NCI-H446 (cell line): ENCODE results near the gene CDH23.

ENCODE experiments used
- DNase-seq, 2 experiments: peaks; one replicate each; lab custom pipeline; 2025; lab: John Stamatoyannopoulos, UW

CDH23 gene

DNA sequence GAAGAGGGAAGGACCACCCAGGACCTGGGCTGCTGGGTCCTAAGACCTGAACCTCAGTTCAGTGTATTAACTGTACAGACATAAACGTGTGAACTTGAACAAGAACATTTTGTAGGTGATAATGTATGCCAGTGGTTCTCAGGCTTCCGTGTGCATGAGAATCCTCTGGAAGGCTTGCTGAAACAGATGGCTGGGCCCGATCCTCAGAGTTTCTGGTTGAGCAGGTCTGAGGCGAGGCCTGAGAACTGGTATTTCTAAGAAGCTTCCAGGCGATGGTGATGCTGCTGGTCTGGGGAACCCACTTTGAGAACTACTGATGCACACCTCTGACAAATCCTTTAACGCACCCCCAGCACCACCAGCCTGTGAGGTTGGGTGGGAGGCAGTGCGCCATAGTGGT, 70.4 kb downstream of the CDH23 start:
- DNase-seq, result no peak

DNA sequence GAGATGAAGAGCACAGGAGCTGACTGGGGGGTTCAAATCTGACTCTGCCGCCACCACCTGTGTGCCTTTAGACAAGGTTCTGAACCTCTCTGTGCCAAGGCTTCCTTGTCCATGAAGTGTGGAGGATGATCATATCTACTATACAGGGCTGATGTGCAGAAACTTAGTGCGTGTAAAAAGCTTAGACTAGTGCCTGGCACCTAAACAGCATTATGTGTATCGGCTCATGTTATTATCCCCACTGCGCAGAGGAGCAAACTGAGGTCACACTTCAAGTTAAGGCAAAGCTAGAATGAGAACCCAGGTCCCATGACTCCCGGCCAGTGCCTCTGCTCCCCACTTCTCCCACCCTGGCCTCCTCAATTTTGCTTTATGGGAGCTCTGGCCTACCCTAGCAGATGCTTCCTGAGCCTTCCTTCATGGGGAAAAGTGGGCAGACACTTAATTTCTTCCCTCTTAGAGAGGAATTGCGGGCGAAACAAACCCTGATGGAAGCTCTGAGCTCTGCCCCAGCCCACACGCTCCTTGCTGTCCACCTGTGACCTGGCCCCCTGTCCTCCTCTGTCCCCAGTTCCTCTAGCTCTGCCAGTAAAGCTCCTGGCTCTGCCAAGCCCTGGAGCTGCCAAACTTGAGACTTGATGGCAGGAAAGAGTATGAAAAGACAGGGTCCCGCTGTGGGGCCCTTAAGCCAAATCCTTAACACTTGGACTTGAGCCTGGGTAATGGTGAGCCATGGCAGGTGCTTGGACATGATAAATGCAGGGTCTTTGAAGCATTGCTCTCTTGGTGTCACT, 71.0 kb downstream of the CDH23 start:
- peak in 1 of 2 experiments; percentile 35 for DNase-seq

DNA sequence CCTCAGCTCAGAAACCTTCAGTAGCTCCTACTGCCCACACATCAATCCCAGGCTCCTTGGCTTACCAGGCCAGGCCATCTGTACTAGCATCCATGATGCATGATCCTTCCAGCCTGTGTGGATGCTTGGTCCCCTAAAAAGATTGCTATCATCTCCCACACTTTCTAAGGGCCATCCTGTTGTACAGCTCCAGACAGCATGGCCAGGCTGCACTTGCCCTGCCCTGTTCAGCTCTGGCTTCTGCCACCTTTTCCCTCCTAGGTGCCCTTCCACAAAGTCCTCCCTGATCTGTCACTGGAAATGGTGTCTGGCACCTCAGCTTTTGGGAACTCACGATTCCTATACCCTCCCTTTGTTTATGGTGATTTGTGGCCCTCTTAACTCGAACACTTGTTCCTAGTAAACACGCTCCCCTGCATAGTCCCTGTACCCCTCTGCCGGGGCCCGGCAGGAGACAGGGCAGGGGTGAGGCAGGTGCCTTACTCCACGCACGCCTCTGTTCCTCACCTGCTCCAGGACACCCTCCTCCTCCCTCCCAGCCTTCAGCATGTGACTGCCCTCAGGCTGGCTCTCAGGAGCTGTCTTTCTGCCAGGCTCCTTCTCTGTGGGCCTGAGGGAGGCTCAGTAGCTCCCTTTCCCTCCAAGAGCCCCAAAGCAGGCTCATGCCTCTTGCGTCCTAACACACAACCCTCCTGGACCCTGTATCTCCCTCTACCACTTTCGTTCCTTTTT, 71.8 kb downstream of the CDH23 start:
- DNase-seq, result no peak

DNA sequence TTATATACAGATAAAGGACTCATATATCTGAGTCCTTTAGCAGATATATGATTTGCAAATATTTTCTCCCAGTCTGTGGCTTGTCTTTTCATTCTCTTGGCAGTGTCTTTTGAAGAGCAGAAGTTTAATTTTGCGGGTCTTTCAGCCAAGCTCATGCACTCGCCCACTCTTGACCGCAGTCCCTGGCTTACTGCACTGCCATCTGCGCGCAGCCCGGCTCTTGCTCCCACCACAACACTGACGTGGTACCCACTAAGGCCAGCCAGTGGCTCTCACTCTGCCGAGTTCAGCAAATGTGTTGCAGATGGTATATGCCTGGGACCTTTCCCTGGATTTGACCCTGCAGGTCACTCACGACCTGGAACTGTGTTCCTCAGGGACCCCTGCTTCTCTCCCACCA, 74.3 kb downstream of the CDH23 start:
- DNase-seq, result no peak

DNA sequence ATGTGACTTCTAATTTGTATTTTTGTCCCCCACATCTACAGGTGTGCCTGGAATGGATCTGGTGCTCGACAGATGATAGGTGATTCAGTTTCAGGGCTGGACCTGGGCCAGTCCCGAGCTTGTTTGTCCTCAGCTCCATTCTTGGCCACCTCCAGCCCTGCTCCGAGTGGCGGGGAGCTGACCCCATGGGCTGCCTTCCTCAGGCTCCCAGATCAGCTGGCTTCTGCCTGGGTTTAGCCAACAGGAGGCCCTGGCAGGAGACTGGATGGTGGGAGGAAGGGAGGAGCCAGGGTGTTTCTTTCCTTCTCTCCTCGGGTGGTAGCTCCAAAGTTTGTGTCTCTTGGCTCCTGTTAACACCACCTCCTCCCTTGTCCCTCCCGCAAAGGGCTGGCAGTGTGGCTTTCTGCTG, 75.2 kb downstream of the CDH23 start:
- peak in 1 of 2 experiments; percentile 23 for DNase-seq

DNA sequence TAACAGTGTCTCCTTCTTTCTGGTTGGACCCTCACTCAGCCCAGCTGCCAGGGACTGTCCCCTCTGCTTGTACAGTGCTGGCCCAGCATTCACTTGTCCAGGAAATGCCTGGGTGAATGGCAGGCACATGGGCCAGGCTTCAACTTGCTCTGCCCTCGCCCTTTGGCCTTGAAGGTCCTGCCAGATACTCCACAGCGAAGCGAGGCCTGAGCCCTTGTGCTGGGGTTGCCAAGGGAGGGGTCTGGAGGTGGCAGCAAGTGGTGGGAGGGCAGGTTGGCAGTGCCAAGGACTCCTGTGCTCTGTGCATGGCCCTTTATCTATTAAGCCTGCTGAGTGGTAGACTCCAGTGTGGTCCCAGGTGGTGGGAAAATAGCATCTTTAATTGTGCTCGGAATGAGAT, 75.7 kb downstream of the CDH23 start:
- no peak for DNase-seq

DNA sequence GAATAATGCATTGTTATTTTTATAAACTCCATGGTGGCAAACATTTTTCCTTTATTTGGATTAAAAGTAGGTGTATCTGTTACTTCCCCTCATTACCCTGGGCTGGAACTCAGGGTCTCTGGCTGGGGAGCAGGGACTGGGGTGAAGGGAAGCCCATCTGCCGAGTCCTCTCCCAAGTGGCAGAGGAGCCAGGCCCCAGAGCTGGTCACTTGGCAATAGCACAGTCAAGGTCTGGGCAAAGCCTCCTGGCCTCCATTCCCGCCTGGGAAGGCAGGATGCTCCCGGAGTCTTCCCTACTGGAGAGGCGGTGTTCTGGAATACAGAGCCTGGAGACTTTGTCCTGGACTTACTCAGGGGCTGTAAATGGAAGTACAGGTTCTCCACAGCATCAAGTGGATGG, 76.2 kb downstream of the CDH23 start:
- DNase-seq, result no peak

DNA sequence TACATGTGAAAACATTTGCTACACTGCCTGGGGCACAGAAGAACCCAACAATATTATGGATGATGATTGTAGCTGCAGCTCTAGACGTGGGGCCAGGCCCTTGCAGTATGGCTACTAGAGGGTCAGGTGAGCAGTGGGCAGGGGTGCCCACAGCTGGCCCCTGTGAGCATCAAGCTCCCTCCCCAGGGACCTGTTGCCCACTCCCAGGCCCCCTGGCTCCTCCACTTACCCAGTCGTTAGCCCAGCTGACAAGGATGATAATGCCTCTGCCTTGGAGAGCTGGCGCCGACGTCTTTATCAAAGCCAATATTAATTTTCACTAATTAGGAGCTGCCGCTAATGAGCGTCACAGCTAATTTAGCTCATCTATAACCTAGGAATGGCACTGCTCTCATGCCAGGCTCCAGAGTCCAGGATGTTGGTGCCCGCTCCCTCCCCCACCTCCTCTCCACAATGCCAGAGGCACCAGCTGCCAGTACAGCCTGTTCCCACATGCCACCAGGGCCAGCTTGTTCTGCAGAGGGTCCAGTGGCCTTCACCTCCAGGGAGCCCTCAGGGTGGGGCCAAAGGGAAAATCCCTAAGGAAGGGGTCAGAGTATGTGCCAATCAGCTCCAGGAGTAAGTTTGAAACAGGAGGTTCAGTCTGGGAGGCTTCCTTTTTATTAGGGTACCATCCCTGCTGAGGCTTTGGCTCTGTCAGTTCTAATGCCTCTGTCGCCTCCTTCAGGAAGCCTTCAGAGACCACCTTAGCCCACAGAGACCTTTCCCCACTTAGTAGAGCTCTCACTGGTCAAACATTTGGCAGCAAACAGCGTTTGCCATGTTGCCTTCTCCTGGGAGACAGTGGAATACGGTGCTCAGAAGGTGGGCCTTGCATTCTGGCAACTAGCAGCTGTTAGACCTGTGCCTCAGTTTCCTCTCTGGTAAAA, 77.2 kb downstream of the CDH23 start:
- peak in 1 of 2 experiments; percentile 19 for DNase-seq

DNA sequence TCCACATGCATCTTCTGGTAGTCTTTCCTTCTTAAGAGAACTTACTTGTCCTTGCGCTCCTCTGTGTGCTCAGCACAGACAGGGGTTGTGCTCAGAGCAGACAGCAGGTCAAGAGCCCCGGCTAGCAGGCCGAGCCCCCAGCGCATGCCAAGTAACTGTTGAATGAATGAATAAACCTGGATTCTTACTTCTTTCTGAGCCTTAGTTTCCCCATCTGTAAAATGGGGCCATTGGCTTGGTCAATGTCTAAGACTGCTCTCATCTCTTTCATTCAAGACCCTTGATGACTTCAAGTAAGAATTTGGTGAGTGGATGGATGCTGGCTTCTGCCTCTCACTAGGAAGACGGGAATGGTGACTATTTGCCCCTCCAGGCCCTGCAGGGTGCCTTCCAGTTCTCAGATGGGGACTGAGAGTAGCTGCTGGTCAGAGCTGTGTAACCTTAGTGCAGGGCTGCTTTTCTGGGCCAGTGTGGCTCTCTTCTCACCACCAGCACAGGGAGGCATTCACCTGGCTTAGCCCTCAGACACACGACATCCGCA, 78.1 kb downstream of the CDH23 start:
- no peak for DNase-seq

DNA sequence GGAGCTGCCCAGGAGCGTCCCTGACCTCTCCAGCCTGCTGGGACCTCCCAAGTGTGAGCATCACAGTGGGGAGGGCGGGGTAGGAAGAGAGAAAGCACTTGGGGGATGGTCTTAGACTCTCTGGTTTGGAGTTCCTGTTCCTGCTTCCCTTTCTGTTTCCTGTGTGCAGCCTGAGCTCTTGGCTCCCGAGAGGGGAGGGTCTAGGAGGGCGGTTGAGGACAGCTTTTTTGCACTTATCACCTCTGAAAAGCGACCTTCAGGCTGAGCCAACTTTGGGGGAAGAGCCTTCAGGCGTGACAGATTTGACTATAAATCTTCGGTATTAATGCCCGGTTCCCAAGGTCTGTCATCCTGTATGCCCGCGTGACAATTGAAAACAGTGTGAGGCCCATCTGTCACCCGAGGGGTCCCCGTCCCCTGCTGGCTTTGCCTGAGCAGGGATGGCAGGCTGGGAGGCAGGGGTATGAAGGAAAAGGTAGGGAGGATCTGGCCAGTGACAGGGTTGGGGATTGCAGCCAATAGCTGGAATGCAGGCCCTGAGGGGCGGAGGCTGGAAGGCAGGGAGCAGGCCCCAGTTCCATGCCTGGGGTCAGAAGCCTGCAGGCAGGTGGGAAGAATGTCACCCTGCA, 78.6 kb downstream of the CDH23 start:
- DNase-seq, result peak in 1 of 2 experiments; percentile 70

DNA sequence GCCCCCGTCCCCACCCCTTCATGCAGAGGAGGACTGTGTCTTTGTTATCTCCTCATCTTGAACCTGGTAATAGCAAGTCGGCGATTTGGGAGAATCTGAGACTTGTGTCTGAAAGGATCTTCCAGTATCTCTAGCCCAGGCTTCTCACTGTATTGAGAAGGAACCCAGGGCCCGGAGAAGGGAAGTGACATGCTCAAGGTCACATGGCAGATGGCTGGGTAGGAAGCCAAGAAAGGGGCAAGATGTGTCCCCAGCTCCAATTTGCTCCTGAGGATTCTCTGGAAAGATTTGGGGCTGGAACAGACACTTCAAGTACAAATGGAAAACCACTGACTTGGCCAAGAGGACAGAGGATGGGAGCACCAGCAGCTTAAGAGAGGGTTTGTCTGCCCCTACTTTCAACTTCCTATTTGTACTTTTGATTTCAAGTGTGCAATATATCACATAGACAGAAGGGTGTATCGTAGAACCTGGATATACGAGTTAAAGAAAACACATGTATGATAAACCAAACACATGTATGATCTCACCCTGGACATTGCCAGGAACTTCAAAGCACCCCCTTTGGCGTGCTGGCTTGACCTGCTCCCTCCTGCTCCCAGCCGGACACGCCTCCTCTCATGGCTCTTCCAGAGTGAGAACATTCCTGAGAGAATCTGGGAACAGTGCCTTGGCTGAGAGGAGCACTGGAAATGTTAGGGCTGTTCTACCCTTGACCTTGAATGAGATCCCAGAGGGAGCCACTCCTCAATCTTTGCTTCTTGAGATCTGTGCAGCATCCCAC, 79.7 kb downstream of the CDH23 start:
- peak in 1 of 2 experiments; percentile 6 for DNase-seq

DNA sequence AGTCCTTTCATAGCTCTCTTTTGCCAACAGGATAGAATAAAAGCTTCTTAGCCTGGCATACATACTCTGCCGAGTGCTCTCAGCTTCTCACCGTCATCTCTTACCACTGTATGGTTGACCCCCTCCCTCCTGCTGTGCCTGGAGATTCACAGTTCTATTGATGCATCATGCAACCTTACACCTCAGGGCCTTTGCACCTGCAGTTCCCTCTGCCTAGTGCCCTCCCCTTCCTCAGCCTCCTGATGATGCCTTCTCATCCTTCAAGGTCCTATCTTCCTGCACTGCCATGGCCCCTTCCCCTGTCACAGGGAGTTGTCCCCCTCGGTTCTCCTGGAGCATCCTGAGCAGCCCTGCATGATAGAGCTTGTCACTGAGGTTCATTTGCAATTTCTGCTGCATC, 81.5 kb downstream of the CDH23 start:
- DNase-seq, result no peak

DNA sequence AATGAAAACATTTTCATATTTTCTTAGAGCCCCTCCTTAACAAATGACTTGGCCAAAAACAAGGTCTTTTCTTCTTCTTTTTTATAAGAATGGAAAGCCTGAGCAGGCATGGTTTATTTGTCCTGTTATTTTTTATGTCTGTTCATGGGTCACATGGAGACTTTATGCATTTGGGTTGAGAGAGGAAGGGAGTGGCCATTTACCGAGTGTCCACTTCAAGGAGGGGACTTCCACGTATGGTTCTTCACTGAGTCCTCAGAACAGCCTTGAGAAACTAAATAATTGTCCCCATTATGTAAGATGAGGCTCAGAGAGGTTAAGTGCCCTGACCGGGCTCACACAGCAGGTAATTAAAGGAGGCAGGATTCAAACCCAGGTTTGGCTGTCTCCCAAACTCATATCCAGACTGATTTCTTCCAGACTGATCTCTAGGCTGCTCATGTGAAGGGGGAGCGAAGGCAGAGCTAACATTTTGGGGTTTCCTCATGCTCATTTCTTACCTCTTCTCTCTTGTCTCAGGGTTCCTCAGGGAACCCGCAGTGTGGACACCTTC, 82.2 kb downstream of the CDH23 start:
- DNase-seq, result no peak

DNA sequence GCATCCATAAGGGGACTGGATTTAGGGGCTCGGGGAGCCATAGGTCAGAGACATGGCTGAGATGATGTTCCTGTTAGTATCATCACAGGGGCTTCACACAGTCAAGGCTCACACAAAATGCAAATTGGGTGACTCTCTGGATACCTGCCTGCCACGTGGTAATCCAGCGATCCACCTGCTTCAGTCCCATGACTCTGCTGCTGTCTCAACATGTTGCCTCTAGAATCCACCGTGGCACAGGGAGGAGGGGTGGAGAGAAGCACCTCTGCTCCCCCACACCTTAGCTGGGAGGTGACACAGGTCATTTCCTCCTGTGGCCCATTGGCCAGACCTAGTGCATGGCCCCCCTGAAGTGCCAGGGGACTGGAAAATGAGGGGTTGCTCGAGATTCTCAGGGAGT, 83.1 kb downstream of the CDH23 start:
- no peak for DNase-seq

DNA sequence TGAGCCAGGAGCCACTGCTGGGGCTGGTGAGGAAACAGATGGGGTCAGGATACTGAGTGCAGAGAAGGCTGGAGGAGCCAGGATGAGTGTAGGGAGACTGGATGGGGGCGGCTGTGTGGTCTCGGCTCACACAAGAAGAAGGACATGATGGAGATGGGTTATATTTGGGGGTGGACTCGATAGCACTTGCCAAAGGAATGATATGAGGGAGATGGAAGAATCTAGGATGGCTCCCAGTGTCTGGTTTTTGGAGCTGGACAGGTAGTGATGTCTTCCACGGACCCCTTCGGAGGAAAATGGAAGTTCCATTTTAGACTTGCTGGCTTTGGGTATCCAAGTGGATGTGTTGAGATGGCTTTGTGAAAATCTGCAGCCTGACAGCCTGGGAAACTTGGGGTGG, 83.9 kb downstream of the CDH23 start:
- DNase-seq, result no peak

DNA sequence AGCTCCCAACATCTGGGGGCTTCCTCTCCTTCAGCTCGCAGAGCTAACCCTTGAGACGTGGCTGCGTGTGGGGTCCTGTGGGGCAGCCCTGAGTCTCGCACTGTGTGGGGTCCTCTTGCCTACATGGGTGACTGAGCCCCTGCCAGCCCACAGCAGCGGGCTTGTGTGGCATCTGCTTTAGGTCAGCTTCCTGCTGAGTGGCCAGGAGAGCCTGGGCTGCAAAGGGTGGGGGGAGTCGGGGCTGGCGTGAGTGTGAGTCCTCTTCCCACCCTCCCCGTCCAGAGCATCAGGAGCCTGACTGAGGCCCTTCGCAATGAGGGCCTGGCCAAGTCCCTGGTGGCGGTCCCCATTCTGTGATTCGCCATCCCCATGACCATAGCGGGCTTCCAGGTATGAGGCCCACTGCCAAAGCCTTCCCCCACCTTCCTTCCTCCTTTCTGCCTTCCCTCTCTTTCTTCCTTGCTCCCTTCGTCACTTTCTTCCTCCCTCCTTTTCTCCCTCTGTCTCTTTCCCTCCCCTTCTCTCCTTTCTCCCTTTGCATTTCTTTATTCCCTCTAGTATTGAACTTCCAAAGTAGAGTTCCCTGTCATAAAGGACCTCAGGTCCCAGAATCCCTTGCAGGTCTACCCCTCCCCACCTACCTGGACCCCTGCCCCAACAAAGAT, 85.2 kb downstream of the CDH23 start:
- no peak for DNase-seq

DNA sequence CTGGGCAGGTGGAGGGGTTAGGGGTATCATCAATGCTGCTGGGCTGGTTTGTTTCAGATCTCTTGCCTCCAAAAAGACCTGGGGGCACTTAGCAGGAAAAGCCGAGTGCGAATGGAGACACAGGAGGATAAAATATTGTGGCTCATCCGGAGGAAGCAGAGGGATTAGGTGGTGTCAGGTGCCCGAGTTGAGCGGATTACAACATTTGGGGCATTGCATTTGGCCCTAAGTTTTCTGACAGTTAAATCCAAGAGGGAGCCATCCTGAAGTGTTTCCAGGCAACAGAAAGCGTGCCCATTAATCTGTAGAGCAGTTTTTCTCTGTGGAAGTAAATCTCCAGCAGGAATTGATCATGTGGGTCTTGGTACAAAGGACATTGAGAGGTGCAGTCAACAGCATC, 85.9 kb downstream of the CDH23 start:
- DNase-seq, result no peak

DNA sequence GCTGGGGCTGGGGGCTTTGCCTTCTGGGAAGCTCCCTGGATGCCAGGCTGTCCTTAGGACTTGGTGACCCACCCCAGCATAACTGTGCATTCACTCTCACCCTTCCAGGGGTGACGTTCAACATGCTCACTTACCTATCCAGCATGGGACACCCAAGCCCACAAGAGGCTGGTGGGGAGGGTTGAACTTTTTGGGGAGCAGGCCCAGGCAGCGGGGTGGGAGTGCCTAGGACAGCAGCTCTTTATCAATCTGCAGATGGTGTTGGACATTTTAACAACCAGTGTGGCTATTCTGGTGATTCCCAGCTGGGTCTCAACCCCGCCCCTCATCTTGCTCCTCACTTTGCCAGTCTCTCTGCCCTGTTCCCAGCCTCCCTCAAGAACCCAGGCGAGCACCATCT, 86.4 kb downstream of the CDH23 start:
- no peak for DNase-seq

DNA sequence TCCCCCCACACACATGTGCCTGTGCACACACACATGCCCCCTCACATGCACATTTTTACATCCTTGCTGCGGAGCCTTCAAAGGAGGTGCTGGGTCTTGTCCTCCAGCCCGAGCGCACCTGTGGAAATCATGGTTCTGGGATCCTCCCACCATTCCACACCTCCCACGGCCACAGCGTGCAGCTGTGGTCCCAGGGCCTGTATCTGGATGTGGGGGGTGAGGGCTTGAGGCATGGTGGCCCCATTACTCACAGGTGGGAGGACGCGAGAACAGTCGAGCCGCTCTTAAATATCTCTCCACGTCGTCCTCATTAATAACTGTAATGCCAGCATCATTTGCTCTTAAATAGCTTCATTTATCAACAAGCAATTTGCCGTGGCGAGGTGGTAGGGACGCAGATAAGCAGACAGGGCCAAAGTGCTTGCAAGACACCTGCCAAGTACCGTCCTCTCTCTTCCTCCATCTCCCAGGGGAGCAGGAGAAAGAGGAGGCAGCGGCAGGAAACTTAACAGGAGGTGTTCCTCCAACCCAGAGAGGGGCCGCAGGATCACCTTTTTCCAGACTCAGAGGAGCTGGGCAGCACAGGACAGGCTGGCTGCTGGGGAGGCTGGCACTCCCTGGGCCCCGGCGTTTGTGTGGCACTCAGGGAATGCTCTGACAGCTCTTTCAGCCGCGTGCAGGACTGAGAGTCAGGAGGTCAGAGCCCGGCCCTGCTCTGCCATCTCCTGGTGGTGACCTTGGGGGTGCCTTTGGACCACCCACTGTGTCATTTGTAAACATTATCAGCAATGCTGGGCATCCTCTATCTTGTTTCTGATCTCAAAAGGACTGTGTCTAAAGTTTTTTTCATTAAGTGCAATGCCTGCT, 87.4 kb downstream of the CDH23 start:
- DNase-seq, result no peak
